Measurements from ENCODE around the gene SERPINB12. TPM values are rescaled to one million over a fixed set of nuclear protein-coding genes. Genes with fewer than 3 reads are reported as not detected.

Gene SERPINB12
- total RNA-seq, 1 donor from 2014 or later: not detected

- Mint-ChIP-seq H3K4me1 (peaks cover 15% of the 10 kb centered on the region), H3K9me3 (no peaks in the 10 kb centered on the region), H3K27me3 (ENCODE audit: low read depth) (peaks cover 3% of the 10 kb centered on the region), H3K36me3 (ENCODE audit: low read depth) (no peaks in the 10 kb centered on the region), H3K27ac (ENCODE audit: unreplicated experiment) (no peak overlapping the region), H3K4me3 (no peak overlapping the region)
- peak; percentile 62 for DNase-seq (ENCODE audit: low read depth, low spot score)
- TF ChIP-seq CTCF (conservative IDR thresholded peaks at IDR 0.05): peak; percentile 88
Observed at GRCh38 chr18:63518178-63519012, 23.8 kb upstream of the SERPINB12 start.

- DNase-seq (ENCODE audit: low read depth, low spot score): no peak
- peaks cover 16% of the 10 kb centered on the region for H3K4me1 Mint-ChIP-seq
- TF ChIP-seq CTCF (conservative IDR thresholded peaks at IDR 0.05): no peak
- no peaks in the 10 kb centered on the region for H3K36me3 Mint-ChIP-seq (ENCODE audit: low read depth)
- no peaks in the 10 kb centered on the region for H3K9me3 Mint-ChIP-seq
- H3K27ac Mint-ChIP-seq (ENCODE audit: unreplicated experiment): no peak overlapping the region
- no peak overlapping the region for H3K4me3 Mint-ChIP-seq
- H3K27me3 Mint-ChIP-seq (ENCODE audit: low read depth): no peaks in the 10 kb centered on the region
Observed at GRCh38 chr18:63520053-63520685, 22.0 kb upstream of the SERPINB12 start.

- Mint-ChIP-seq H3K27me3 (ENCODE audit: low read depth) (no peaks in the 10 kb centered on the region), H3K36me3 (ENCODE audit: low read depth) (no peaks in the 10 kb centered on the region), H3K4me3 (no peak overlapping the region), H3K27ac (ENCODE audit: unreplicated experiment) (no peak overlapping the region), H3K9me3 (no peaks in the 10 kb centered on the region), H3K4me1 (peaks cover 11% of the 10 kb centered on the region)
- no peak for TF ChIP-seq CTCF (conservative IDR thresholded peaks at IDR 0.05)
- no peak for DNase-seq (ENCODE audit: low read depth, low spot score)
Observed at GRCh38 chr18:63523660-63524059, 18.5 kb upstream of the SERPINB12 start.

- no peak overlapping the region for H3K27ac Mint-ChIP-seq (ENCODE audit: unreplicated experiment)
- H3K36me3 Mint-ChIP-seq (ENCODE audit: low read depth): no peaks in the 10 kb centered on the region
- H3K4me1 Mint-ChIP-seq: peaks cover 7% of the 10 kb centered on the region
- no peak overlapping the region for H3K4me3 Mint-ChIP-seq
- no peaks in the 10 kb centered on the region for H3K9me3 Mint-ChIP-seq
- no peak for DNase-seq (ENCODE audit: low read depth, low spot score)
- TF ChIP-seq CTCF (conservative IDR thresholded peaks at IDR 0.05): no peak
- no peaks in the 10 kb centered on the region for H3K27me3 Mint-ChIP-seq (ENCODE audit: low read depth)
Observed at GRCh38 chr18:63527251-63527650, 14.9 kb upstream of the SERPINB12 start.

GRCh38 chr18:63528863-63529492, 13.2 kb upstream of the SERPINB12 start:
- no peak for DNase-seq (ENCODE audit: low read depth, low spot score)
- Mint-ChIP-seq H3K27me3 (ENCODE audit: low read depth) (no peaks in the 10 kb centered on the region), H3K36me3 (ENCODE audit: low read depth) (no peaks in the 10 kb centered on the region), H3K9me3 (no peaks in the 10 kb centered on the region), H3K4me3 (no peak overlapping the region), H3K27ac (ENCODE audit: unreplicated experiment) (no peak overlapping the region), H3K4me1 (no peaks in the 10 kb centered on the region)
- TF ChIP-seq CTCF (conservative IDR thresholded peaks at IDR 0.05): no peak

Measured in neural crest cell (in vitro differentiated cells).